ENCODE data around the gene PHYH.

DNA sequence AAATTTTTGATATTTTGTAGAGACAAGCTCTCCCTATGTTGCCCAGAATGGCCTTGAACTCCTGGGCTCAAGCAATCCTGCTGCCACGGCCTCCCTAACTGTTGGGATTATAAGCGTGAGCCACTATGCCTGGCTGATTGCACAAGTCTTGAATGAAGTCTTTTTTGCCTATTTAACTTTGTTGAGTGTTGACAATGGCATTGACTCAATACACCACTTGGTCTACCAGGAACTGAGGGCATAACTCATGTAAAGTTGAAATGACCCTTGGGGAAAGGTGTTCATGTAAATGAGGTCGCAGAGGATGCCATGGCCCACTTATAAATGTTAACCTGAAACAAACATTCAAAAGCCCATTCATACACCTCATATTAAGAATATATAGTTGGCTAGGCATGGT lies 58.3 kb downstream of the PHYH start:
- TF ChIP-seq CTCF (IDR thresholded peaks at IDR 0.05; ENCODE audit: low read depth, low read length) (no peak), EZH2phosphoT487 (IDR thresholded peaks at IDR 0.05; ENCODE audit: low read depth) (no peak)
